Measurements from ENCODE around the gene TNS2.

The TNS2 gene

DNA sequence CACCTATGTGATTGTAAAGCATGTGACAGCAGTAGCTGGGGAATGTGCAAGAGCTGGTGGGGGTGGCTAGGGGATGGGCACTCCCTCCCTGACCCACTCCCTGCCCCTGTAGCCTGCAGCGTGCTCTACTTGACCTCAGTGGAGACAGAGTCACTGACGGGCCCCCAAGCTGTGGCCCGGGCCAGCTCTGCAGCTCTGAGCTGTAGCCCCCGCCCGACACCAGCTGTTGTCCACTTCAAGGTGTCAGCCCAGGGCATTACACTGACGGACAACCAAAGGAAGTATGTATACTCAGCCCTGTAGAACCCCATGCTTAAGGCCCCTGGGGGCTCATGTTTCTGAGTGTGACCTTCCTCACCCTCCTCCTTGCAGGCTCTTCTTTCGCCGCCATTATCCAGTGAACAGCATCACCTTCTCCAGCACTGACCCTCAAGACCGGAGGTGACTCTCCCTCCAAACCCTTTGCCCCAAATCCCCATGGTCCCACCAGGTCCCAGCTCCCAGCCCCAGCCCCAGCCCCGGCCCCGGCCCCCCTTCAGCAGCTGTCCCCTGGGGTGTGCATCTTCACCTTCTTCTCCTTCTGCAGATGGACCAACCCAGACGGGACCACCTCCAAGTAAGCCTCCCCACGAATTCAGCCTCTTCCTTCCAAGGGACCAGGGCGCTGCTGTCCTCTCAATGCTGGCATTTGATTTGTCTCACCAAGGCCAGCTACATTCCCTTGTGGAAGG lies 13.3 kb downstream of the TNS2 start:
- TF ChIP-seq REST (IDR thresholded peaks at IDR 0.05; ENCODE audit: insufficient read depth in 1 of 2, low read depth in 2 of 2, low read length in 2 of 2) (no peak), POLR2AphosphoS5 (IDR thresholded peaks at IDR 0.05; ENCODE audit: low read depth, low read length) (no peak), SIN3A (IDR thresholded peaks at IDR 0.05; ENCODE audit: borderline replicate concordance, insufficient read depth, low read length) (no peak), TAF1 (IDR thresholded peaks at IDR 0.05; ENCODE audit: borderline replicate concordance, insufficient read depth, low read length) (no peak), FOXP2 (optimal IDR thresholded peaks at IDR 0.05; ENCODE audit: borderline replicate concordance, extremely low read depth, extremely low read length, insufficient read depth) (no peak)

DNA sequence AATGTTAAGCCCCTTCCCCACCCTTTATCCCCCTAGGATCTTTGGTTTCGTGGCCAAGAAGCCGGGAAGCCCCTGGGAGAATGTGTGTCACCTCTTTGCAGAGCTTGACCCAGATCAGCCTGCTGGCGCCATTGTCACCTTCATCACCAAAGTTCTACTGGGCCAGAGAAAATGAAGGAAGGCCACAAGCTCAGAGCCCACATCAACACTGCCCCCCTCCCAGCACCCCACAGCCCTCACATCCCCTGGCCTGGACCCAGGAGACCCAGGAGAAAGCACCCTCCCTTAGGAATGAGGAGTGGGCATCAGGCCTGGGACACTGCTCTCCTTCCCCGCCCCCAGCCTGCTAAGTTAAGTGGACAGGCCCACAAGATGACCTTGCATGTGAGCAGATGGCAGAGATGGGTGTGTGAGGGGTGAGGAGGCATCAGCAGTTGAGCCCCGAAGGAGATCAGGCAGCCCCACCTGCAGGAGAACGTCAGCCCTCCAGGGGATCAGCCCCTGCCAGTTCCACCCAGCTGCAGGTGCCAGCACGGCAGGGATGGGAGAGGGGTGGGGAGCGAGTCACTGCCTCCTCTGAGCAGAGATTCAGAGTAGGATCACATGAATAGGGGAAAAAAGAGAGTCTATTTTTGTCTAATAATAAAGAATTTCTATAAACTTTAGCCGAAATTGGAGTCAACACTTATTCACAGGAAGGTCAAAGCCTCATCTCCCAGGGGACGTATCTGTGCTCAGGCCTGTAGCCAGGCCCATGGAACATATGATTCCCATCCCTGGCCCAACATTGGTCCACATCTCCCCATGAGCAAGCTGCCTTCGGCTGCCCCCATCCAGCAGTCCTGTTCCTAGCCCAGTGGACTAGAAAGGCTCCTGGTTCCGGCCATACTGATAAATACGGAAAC lies 14.1 kb downstream of the TNS2 start:
- TF ChIP-seq POLR2AphosphoS5 (IDR thresholded peaks at IDR 0.05; ENCODE audit: low read depth, low read length) (no peak), SIN3A (IDR thresholded peaks at IDR 0.05; ENCODE audit: borderline replicate concordance, insufficient read depth, low read length) (no peak), FOXP2 (optimal IDR thresholded peaks at IDR 0.05; ENCODE audit: borderline replicate concordance, extremely low read depth, extremely low read length, insufficient read depth) (no peak), REST (IDR thresholded peaks at IDR 0.05; ENCODE audit: insufficient read depth in 1 of 2, low read depth in 2 of 2, low read length in 2 of 2) (no peak), TAF1 (IDR thresholded peaks at IDR 0.05; ENCODE audit: borderline replicate concordance, insufficient read depth, low read length) (no peak)

DNA sequence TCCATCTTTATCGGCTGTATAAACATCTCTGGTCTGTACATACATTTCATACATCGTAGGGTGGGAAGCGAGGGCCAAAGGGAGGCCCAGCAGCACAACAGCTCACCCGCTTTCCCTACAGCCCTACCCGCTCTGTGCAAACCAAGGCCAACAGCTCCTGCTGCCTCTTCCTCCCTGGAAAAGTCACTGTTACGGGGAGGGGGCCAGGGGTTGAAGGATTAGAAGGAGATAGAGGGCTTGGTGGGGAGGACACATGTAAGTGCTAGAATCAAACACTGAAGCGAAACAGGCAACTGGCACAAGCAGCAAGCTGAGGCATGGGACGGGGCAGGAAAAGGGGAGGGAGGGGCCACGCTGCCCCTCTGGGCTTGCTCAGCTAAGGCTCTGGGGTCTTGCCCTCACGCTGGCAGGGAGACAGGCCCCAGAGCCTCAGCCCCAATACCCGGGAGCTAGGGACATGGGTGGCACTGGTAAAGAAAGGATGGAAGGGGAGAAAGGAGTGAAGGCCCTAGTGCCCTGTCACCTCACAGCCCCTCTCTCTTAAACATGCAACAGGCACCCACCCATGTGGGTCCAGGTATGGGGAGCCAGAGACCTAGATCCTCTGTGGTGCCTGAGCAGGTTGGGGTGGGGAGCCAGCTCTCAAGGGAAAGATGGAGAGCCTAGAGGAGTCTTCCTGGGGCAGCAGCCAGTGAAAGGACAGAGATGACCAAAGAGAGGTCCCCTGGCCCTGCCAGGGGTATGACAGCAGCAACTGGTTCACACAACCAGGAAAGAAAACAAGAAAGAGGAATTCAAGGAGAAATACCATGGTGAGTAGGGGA lies 15.0 kb downstream of the TNS2 start:
- no peak for TF ChIP-seq FOXP2 (optimal IDR thresholded peaks at IDR 0.05; ENCODE audit: borderline replicate concordance, extremely low read depth, extremely low read length, insufficient read depth)

GRCh38 chr12:53065470-53065869 lies 15.6 kb downstream of the TNS2 start:
- TF ChIP-seq REST (IDR thresholded peaks at IDR 0.05; ENCODE audit: insufficient read depth in 1 of 2, low read depth in 2 of 2, low read length in 2 of 2) (no peak), POLR2AphosphoS5 (IDR thresholded peaks at IDR 0.05; ENCODE audit: low read depth, low read length) (no peak), SIN3A (IDR thresholded peaks at IDR 0.05; ENCODE audit: borderline replicate concordance, insufficient read depth, low read length) (no peak), TAF1 (IDR thresholded peaks at IDR 0.05; ENCODE audit: borderline replicate concordance, insufficient read depth, low read length) (no peak), FOXP2 (optimal IDR thresholded peaks at IDR 0.05; ENCODE audit: borderline replicate concordance, extremely low read depth, extremely low read length, insufficient read depth) (no peak)

Data from PFSK-1 (cell line).